ENCODE measurements around the gene DST.

GRCh38 chr6:56649053-56649769 lies 6.5 kb upstream of the DST start:
- TF ChIP-seq CTCF (IDR thresholded peaks at IDR 0.05) = no peak
- no peak for TF ChIP-seq EZH2 (IDR thresholded peaks at IDR 0.05; ENCODE audit: borderline replicate concordance, insufficient read depth, low read depth, low read length, poor library complexity, severe bottlenecking)

All from B cell (primary cell).